Keratinocyte (primary cell): ENCODE measurements around the gene ZNF581. TPM values are rescaled to one million over a fixed set of nuclear protein-coding genes. Genes with fewer than 3 reads are reported as not detected.

Experiments
- DNase-seq: peaks from one replicate; pipeline ENCODE4 v3.0.0-alpha.2; 2011; ENCODE audit warnings: low read depth, missing footprints, low spot score
- FAIRE-seq: peaks from 2 replicates; lab custom pipeline; 2011; peaks lifted over from hg19 to GRCh38; lab: Jason Lieb, UNC
- H2AFZ ChIP-seq: 2 replicates; pipeline ENCODE4 v1.6.0; 2012; ENCODE audit warnings: low read length, control low read depth, inconsistent platforms; ENCODE audit not compliant: control insufficient read depth
- H3K27ac ChIP-seq: 2 replicates; pipeline ENCODE4 v1.5.1; 2011; ENCODE audit warnings: low read length; ENCODE audit not compliant: control insufficient read depth, insufficient read depth
- H3K27me3 ChIP-seq: 3 replicates; pipeline ENCODE4 v1.6.0; 2011; ENCODE audit warnings: low read length; ENCODE audit not compliant: control insufficient read depth, insufficient read depth; ENCODE audit errors: extremely low read depth
- H3K36me3 ChIP-seq, 2 experiments: 2 replicates in 1 of 2; 3 replicates in 1 of 2; pipeline ENCODE4 v1.5.1; 2011; ENCODE audit warnings: low read length in 2 of 2, mild to moderate bottlenecking in 1 of 2; ENCODE audit not compliant: control insufficient read depth in 2 of 2, insufficient read depth in 2 of 2; ENCODE audit errors: extremely low read depth in 1 of 2
- H3K4me1 ChIP-seq: 3 replicates; pipeline ENCODE4 v1.5.1; 2011; ENCODE audit warnings: low read length; ENCODE audit not compliant: control insufficient read depth, insufficient read depth; ENCODE audit errors: extremely low read depth
- H3K4me2 ChIP-seq: 3 replicates; pipeline ENCODE4 v1.6.0; 2011; ENCODE audit warnings: low read depth, low read length; ENCODE audit not compliant: control insufficient read depth, insufficient read depth; ENCODE audit errors: extremely low read depth
- H3K4me3 ChIP-seq, 3 experiments: fragments of 200-600 bp in 1 of 3; sonication (generic) in 1 of 3; 2 replicates in 2 of 3; 3 replicates in 1 of 3; pipeline ENCODE4 v1.5.1; 2011 to 2016; ENCODE audit warnings: low read length in 3 of 3, mild to moderate bottlenecking in 3 of 3, control low read depth in 2 of 3, inconsistent platforms in 1 of 3, low read depth in 1 of 3, mixed read lengths in 1 of 3, mixed run types in 1 of 3, moderate library complexity in 1 of 3; ENCODE audit not compliant: control insufficient read depth in 2 of 3, insufficient read depth in 2 of 3; ENCODE audit errors: extremely low read depth in 1 of 3
- H3K79me2 ChIP-seq: 2 replicates; pipeline ENCODE4 v1.6.0; 2012; ENCODE audit warnings: low read length; ENCODE audit not compliant: control insufficient read depth, insufficient read depth
- H3K9ac ChIP-seq: 3 replicates; pipeline ENCODE4 v1.6.0; 2011; ENCODE audit warnings: low read length; ENCODE audit not compliant: control insufficient read depth, insufficient read depth; ENCODE audit errors: extremely low read depth
- H3K9me1 ChIP-seq: 3 replicates; pipeline ENCODE4 v1.6.0; 2011; ENCODE audit warnings: low read length; ENCODE audit not compliant: control insufficient read depth, insufficient read depth; ENCODE audit errors: extremely low read depth
- H3K9me3 ChIP-seq: 2 replicates; pipeline ENCODE4 v1.5.1; 2012; ENCODE audit warnings: low read depth, low read length; ENCODE audit not compliant: control insufficient read depth
- H4K20me1 ChIP-seq: 3 replicates; pipeline ENCODE4 v1.6.0; 2011; ENCODE audit warnings: low read length; ENCODE audit not compliant: control insufficient read depth, insufficient read depth; ENCODE audit errors: extremely low read depth
- CTCF ChIP-seq, 3 experiments: IDR thresholded peaks in 1 of 3; conservative IDR thresholded peaks in 1 of 3; optimal IDR thresholded peaks in 1 of 3; 2 replicates in 2 of 3; 3 replicates in 1 of 3; pipeline versions ENCODE3 to v1.5.1; 2011; ENCODE audit warnings: low read length in 3 of 3, mild to moderate bottlenecking in 3 of 3, moderate library complexity in 2 of 3, control low read depth in 1 of 3, inconsistent platforms in 1 of 3; ENCODE audit not compliant: insufficient read depth in 2 of 3; ENCODE audit errors: extremely low read depth in 1 of 3
- EZH2 ChIP-seq: IDR thresholded peaks from one replicate; pipeline ENCODE4 v1.6.1; 2012; ENCODE audit warnings: inconsistent platforms, mild to moderate bottlenecking, low read length, moderate library complexity
- dilution Hi-C: fragments of 300-500 bp; cut with MboI; formaldehyde crosslinking; loops from one replicate; pipeline ENCODE4 v1.7.0; 2020; ENCODE audit warnings: low sequenced_read_pairs; ENCODE audit not compliant: extremely low pct_ligation_motif_present
- polyA plus RNA-seq, 5 experiments: library from polyadenylated mRNA; depleted of rRNA in 3 of 5; stranded (reverse) in 3 of 5; stranded (forward) in 1 of 5; unstranded in 1 of 5; fragments of >200 nt; gene quantifications; 1 replicate in 1 of 5; 2 replicates in 3 of 5; 3 replicates in 1 of 5; pipeline versions ENCODE4 v1.2.1 to v1.2.3, GENCODE V29; 2011 to 2012; ENCODE audit warnings: missing spikeins in 2 of 5, low read depth in 1 of 5, low replicate concordance in 1 of 5

ZNF581 gene
- polyA plus RNA-seq, 1 donor (not counting 4 experiments of a cell fraction or from before 2014, with no cell fraction given): 14.8 TPM

DNA sequence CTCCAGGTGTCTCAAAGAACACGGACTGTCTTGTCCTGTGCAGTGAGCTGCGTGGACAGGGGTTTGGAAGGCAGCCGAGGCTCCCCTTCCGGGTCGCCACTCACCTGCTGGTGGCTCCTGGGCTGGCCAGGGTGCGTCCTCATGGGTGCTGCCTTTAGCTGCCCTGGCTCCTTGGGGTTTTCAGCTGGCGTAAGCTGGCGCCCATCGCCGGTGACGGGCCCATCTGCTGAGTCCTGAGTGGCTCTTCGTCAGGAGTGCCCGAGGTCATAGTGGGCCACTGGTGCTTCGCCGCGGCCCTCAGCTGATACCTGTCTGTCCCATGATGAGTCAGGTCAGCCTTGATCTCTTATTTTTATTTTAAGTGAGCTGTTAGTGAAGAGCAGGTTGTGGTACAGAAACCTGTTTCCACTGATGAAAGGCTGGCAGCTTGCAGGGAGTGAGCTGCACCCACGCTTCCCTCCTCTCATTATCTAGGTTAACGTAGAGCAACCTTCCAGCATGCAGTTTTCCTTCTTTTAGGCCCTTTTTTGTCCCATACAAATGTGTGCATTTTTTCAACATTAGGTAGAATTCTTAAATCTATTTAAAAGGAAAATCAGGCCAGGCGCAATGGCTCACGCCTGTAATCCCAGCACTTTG lies 50.0 kb downstream of the ZNF581 start:
- FAIRE-seq (no peak), DNase-seq (no peak)
- peaks cover 10 to 40% of the 10 kb centered on the region in 2 experiments for H3K36me3 ChIP-seq
- H3K4me1 ChIP-seq: no peaks in the 10 kb centered on the region
- H3K27ac ChIP-seq: no peak overlapping the region
- no peaks in the 10 kb centered on the region for H3K79me2 ChIP-seq
- no peaks in the 10 kb centered on the region for H3K9me1 ChIP-seq
- dilution Hi-C loops: no loop called here
- H3K27me3 ChIP-seq: no peaks in the 10 kb centered on the region
- no peak overlapping the region for H3K4me2 ChIP-seq
- no peak for TF ChIP-seq EZH2
- TF ChIP-seq CTCF (optimal IDR thresholded peaks at IDR 0.05 in 1 of 3, IDR thresholded peaks at IDR 0.05 in 1 of 3, conservative IDR thresholded peaks at IDR 0.05 in 1 of 3; ENCODE audit: extremely low read depth in 1 of 3, insufficient read depth in 2 of 3, low read length in 3 of 3): no peak
- no peak overlapping the region for H2AFZ ChIP-seq
- no peak overlapping the region for H3K9ac ChIP-seq
- no peaks in the 10 kb centered on the region for H3K9me3 ChIP-seq
- H3K4me3 ChIP-seq: no peak overlapping the region
- no peaks in the 10 kb centered on the region for H4K20me1 ChIP-seq

DNA sequence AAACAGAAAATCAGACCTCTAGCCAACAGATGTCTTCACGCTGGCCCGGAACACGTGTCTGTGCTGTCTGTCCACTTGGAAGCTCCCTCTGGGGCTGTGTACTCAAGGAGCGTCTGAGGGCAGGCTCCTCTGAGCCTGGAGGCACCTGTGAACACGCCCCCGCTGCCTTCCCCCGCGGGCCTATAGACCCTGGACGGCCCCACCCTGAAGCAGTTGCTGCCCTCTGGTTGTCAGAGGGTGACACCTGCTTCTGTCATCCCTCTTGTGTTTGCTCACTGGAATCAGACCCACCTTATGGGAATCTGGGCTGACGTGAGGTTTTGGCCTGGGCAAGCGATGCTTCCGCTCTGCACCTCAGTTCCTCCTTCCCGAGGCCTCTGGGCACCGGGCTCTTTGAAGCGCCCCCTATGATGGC lies 50.8 kb downstream of the ZNF581 start:
- dilution Hi-C loops: no loop called here
- Histone ChIP-seq H4K20me1 (no peaks in the 10 kb centered on the region), H3K36me3 (peaks cover 10 to 40% of the 10 kb centered on the region in 2 experiments), H3K9ac (no peak overlapping the region), H3K4me2 (no peak overlapping the region), H3K4me1 (no peaks in the 10 kb centered on the region), H3K79me2 (no peaks in the 10 kb centered on the region), H3K4me3 (no peak overlapping the region), H3K27me3 (no peaks in the 10 kb centered on the region), H3K9me1 (no peaks in the 10 kb centered on the region), H3K9me3 (no peaks in the 10 kb centered on the region), H3K27ac (no peak overlapping the region), H2AFZ (no peak overlapping the region)
- FAIRE-seq (no peak), DNase-seq (no peak)
- no peak for TF ChIP-seq EZH2
- TF ChIP-seq CTCF (optimal IDR thresholded peaks at IDR 0.05 in 1 of 3, IDR thresholded peaks at IDR 0.05 in 1 of 3, conservative IDR thresholded peaks at IDR 0.05 in 1 of 3; ENCODE audit: extremely low read depth in 1 of 3, insufficient read depth in 2 of 3, low read length in 3 of 3): no peak
